Activated naive CD8-positive, alpha-beta T cell treated with anti-CD3 and anti-CD28 coated beads for 36 hours (primary cell): Measurements from ENCODE around the gene CCT3. TPM values are rescaled to one million over a fixed set of nuclear protein-coding genes. Genes with fewer than 3 reads are reported as not detected.
A peak's percentile ranks its signal among the peaks of the same experiment; 100 is the strongest.

Source experiments
- DNase-seq: peaks from one replicate; pipeline ENCODE4 v3.0.0; 2021
- H3K27ac Mint-ChIP-seq: one replicate; pipeline ENCODE4 v1.8.0; 2022; ENCODE audit warnings: mild to moderate bottlenecking, moderate library complexity, mixed read lengths
- H3K27me3 Mint-ChIP-seq: one replicate; pipeline ENCODE4 v1.8.0; 2022; ENCODE audit warnings: mild to moderate bottlenecking, mixed read lengths
- H3K36me3 Mint-ChIP-seq: one replicate; pipeline ENCODE4 v1.8.0; 2021; ENCODE audit warnings: mild to moderate bottlenecking, mixed read lengths
- H3K4me1 Mint-ChIP-seq: one replicate; pipeline ENCODE4 v1.8.0; 2021; ENCODE audit warnings: mixed read lengths
- H3K4me3 Mint-ChIP-seq: one replicate; pipeline ENCODE4 v1.8.0; 2022; ENCODE audit warnings: mild to moderate bottlenecking, moderate library complexity, mixed read lengths
- H3K9me3 Mint-ChIP-seq: one replicate; pipeline ENCODE4 v1.8.0; 2022; ENCODE audit warnings: mixed read lengths
- total RNA-seq, 2 experiments: library from RNA; stranded (reverse); gene quantifications; one replicate each; pipeline ENCODE4 v1.2.3, GENCODE V29; 2021

The CCT3 gene
- total RNA-seq, 2 experiments from 2014 or later, result 497 to 499 TPM

- peaks cover 31% of the 10 kb centered on the region for H3K4me1 Mint-ChIP-seq
These were observed 54.6 kb downstream of the CCT3 start for GRCh38 chr1:156283521-156283920.

GRCh38 chr1:156282479-156283222 is 55.4 kb downstream of the CCT3 start, which contains the start of gene SMG5:
SMG5 (minus strand) TSS chr1:156282825; CDS start chr1:156282680, 145 bp downstream.
- DNase-seq, result peak; percentile 97
- peaks cover 29% of the 10 kb centered on the region for H3K36me3 Mint-ChIP-seq
- peak within 1 kb of the TSS; percentile 98 for H3K4me3 Mint-ChIP-seq
- no peaks in the 10 kb centered on the region for H3K9me3 Mint-ChIP-seq
- peak within 1 kb of the TSS; percentile 96 for H3K27ac Mint-ChIP-seq
- H3K4me1 Mint-ChIP-seq, result peaks cover 31% of the 10 kb centered on the region
- H3K27me3 Mint-ChIP-seq, result peaks cover 3% of the 10 kb centered on the region

More at GRCh38 chr1:156283521-156283920, 54.6 kb downstream of the CCT3 start:
- peaks cover 21% of the 10 kb centered on the region for H3K36me3 Mint-ChIP-seq
- peak overlapping the region; percentile 96 for H3K27ac Mint-ChIP-seq
- peaks cover 3% of the 10 kb centered on the region for H3K27me3 Mint-ChIP-seq
- no peak for DNase-seq
- no peaks in the 10 kb centered on the region for H3K9me3 Mint-ChIP-seq
- H3K4me3 Mint-ChIP-seq, result peak overlapping the region; percentile 98

DNA sequence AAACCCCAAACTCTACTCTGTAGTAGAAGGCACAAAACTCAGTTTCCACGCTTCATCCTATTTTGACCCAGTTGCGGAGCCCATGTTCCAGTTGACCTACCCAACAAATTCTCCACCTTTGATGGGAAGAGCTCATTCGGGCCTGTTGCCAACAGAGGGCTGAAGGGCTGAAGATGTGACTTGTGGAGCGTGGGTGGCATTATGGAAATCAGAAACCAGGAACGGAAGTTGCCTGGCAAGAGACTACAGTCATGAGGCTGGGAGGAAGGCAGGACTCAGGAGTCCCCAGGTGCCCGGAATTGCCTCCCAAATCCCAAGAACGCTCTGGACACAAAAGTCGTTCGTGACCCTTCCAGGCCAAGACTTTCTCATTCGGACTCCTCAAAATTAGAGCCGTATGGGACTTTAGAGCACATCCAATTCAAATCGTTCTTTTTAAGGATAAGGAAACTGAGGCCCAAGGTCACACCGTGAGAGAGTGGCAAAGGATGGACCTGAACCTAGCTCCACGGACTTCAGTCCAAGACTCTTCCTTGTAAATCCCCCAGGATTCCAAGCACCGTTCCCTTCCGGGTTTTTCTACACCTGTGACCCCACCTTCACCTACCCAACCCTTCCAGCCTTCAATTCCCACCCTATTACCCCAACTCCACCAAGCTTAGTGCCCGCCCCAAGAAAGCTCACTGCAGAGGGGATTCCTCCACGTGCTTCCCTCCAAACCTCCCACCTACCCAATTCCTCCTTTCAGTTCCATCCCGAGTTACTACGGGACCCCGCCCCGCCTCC is 56.2 kb downstream of the CCT3 start:
- peak; percentile 39 for DNase-seq
- peaks cover 3% of the 10 kb centered on the region for H3K27me3 Mint-ChIP-seq
- no peaks in the 10 kb centered on the region for H3K9me3 Mint-ChIP-seq
- H3K36me3 Mint-ChIP-seq, result peaks cover 30% of the 10 kb centered on the region
- H3K4me3 Mint-ChIP-seq, result peak overlapping the region; percentile 98
- peak overlapping the region; percentile 96 for H3K27ac Mint-ChIP-seq
- peaks cover 31% of the 10 kb centered on the region for H3K4me1 Mint-ChIP-seq

DNA sequence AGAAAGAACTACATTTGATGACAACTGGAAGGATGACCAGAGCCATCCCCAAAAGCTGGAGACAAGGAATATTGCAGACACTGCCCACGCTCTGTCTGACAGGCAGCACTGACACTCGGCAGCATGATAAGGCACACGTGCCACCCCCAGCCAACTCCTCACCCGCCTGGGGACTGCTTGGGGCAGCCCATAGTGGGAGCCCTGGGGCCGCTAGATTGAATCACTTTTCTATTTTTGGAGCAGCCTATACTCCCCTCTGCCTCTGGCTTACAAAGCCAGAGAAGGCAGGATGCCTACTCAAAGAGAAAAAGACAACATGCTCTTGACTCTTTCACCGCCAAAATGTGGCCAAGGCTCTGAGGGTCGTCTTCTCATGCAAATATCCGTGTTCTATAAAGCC is 56.8 kb downstream of the CCT3 start:
- H3K27ac Mint-ChIP-seq, result peak overlapping the region; percentile 96
- H3K4me3 Mint-ChIP-seq, result peak overlapping the region; percentile 98
- no peaks in the 10 kb centered on the region for H3K9me3 Mint-ChIP-seq
- H3K4me1 Mint-ChIP-seq, result peaks cover 31% of the 10 kb centered on the region
- H3K27me3 Mint-ChIP-seq, result peaks cover 3% of the 10 kb centered on the region
- peaks cover 30% of the 10 kb centered on the region for H3K36me3 Mint-ChIP-seq
- DNase-seq, result peak; percentile 66

DNA sequence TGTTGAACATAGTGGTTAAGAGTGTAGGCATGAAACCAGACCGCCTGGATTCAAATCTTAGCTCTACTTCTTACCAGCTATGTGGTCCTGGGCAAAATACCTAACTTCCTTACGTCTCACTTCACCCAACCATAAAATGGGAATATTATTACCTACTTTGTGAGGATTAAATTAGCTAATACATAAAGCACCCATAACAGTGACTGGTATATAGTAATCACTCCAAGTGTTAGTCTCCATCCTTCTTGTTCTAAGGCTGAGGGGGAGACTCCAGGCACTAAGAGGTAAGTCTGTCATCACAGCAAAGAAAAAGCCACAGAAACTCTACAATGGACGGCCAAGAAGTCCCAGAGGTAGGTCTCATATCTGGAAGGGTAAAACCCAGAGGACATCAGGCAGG is 58.3 kb downstream of the CCT3 start:
- H3K36me3 Mint-ChIP-seq, result peaks cover 34% of the 10 kb centered on the region
- peaks cover 29% of the 10 kb centered on the region for H3K4me1 Mint-ChIP-seq
- H3K9me3 Mint-ChIP-seq, result no peaks in the 10 kb centered on the region
- H3K4me3 Mint-ChIP-seq, result peak overlapping the region; percentile 98
- H3K27me3 Mint-ChIP-seq, result peaks cover 3% of the 10 kb centered on the region
- H3K27ac Mint-ChIP-seq, result no peak overlapping the region
- DNase-seq, result no peak

- Mint-ChIP-seq H3K4me3 (no peak overlapping the region), H3K27me3 (no peaks in the 10 kb centered on the region), H3K4me1 (peaks cover 15% of the 10 kb centered on the region), H3K36me3 (peaks cover 42% of the 10 kb centered on the region), H3K9me3 (no peaks in the 10 kb centered on the region), H3K27ac (no peak overlapping the region)
- DNase-seq, result no peak
These were observed 61.1 kb downstream of the CCT3 start for GRCh38 chr1:156276966-156277381.

DNA sequence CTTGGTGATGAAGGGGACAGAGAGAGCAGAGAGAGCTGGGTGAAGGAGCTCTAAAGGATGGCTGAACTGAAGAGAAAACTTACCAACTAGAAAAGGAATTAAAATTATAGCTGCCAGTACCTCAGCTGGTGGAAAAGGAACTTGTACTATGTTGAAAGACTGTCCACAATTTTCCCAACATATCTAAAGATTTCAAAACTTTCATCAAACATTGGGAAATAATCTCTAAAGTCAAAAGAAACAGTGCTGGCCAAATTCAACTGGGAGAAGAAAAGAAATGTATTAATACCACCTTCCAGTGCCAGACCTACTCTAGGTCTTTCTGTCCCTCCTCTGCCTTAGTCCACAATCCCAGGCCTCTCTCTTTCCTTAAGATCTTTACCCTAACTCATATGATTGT is 61.6 kb downstream of the CCT3 start:
- Mint-ChIP-seq H3K4me3 (no peak overlapping the region), H3K27me3 (no peaks in the 10 kb centered on the region), H3K4me1 (peaks cover 14% of the 10 kb centered on the region), H3K9me3 (no peaks in the 10 kb centered on the region), H3K27ac (no peak overlapping the region), H3K36me3 (peaks cover 41% of the 10 kb centered on the region)
- DNase-seq, result no peak

- Mint-ChIP-seq H3K36me3 (peaks cover 33% of the 10 kb centered on the region), H3K4me3 (no peak overlapping the region), H3K4me1 (no peaks in the 10 kb centered on the region), H3K27me3 (no peaks in the 10 kb centered on the region), H3K27ac (no peak overlapping the region), H3K9me3 (no peaks in the 10 kb centered on the region)
- no peak for DNase-seq
These were observed 67.8 kb downstream of the CCT3 start for GRCh38 chr1:156270314-156270713.

- Mint-ChIP-seq H3K9me3 (no peaks in the 10 kb centered on the region), H3K4me3 (no peak overlapping the region), H3K4me1 (no peaks in the 10 kb centered on the region), H3K27me3 (no peaks in the 10 kb centered on the region), H3K27ac (no peak overlapping the region), H3K36me3 (peaks cover 37% of the 10 kb centered on the region)
- no peak for DNase-seq
These were observed 69.8 kb downstream of the CCT3 start for GRCh38 chr1:156268336-156268735.

DNA sequence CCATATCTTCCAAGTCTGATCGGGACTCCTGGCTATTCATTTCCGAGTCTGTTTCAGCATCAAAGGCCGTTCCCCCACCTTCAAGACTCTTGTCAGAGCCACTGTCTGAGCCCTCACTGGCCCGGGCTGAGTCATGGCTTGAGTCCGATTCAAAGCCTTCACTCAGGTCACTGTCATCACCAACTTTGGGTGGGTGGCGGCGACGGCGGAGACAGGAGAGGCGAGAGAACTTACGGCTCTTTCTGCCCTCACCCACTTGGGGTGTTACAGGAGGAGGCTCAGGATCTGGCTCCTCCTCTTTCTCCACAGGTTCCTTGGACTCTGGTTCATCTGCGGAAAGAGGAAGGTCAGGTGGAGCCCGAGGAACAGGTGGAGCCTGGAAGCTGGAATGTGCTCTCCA is 72.0 kb downstream of the CCT3 start:
- Mint-ChIP-seq H3K4me3 (no peak overlapping the region), H3K27ac (no peak overlapping the region), H3K9me3 (no peaks in the 10 kb centered on the region), H3K27me3 (no peaks in the 10 kb centered on the region), H3K4me1 (no peaks in the 10 kb centered on the region), H3K36me3 (peaks cover 40% of the 10 kb centered on the region)
- no peak for DNase-seq

DNA sequence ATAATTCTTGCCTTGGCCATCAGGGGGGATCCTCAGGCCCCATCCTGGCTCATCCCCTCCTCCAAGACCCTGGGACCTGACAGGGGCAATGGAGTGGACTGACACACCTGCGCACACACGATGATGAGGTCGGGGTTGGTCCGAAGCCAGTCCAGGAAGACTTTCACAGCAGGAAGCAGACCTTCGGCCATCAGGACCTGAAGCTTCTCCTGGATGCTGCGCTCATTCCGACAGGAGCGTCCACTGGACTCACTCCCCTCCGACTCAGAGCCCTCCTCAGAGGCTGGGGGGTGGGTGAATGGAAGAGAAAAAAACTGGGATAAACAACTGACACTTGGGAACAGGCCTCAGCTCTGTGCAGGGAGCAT is 74.8 kb downstream of the CCT3 start:
- DNase-seq, result no peak
- Mint-ChIP-seq H3K4me3 (no peak overlapping the region), H3K27me3 (no peaks in the 10 kb centered on the region), H3K9me3 (no peaks in the 10 kb centered on the region), H3K27ac (no peak overlapping the region), H3K36me3 (peaks cover 51% of the 10 kb centered on the region), H3K4me1 (peaks cover 3% of the 10 kb centered on the region)

DNA sequence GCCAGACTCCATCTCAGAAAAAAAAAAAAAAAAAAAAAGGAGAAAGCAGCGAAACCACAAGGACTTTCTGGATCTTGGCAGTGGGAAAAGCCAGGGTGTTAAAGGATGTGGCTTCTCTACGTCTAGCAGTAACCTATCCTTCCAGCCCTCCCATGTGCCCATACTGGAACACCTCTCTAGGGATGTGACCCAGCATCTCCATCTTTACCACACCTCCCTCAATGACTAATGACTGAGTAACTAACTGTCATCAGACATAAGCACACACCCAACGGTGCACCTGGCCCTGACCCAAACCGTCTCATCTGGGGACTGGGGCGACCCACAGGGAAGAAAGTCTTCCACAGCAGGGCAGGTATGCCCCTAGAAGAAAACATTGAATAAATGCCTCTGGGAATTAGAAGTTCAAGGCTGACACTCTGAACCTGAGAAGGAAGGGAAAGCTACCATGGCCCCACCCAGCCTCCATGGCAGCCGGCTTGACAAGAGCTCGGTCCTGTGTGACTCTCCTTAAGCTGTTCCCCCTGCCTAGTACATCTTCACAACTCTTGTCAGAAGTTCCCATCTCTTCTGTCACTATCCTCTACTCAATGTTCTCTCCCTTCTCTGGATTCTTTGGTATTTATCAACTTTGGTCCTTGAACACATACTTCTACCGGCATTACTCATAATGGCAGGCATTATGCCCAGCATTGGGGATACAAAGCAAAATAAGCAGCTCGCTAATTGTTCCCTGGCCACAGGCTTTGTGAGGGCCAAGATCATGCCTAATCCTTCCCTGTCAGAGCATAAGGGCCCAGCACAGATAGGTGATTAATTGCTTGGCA is 75.4 kb downstream of the CCT3 start:
- H3K27ac Mint-ChIP-seq, result no peak overlapping the region
- no peaks in the 10 kb centered on the region for H3K27me3 Mint-ChIP-seq
- peaks cover 3% of the 10 kb centered on the region for H3K4me1 Mint-ChIP-seq
- no peak for DNase-seq
- H3K4me3 Mint-ChIP-seq, result no peak overlapping the region
- H3K36me3 Mint-ChIP-seq, result peaks cover 51% of the 10 kb centered on the region
- no peaks in the 10 kb centered on the region for H3K9me3 Mint-ChIP-seq

GRCh38 chr1:156260896-156261295 is 77.2 kb downstream of the CCT3 start:
- Mint-ChIP-seq H3K27ac (peak overlapping the region; percentile 47), H3K36me3 (peaks cover 43% of the 10 kb centered on the region), H3K27me3 (no peaks in the 10 kb centered on the region), H3K9me3 (no peaks in the 10 kb centered on the region), H3K4me3 (no peak overlapping the region), H3K4me1 (peaks cover 3% of the 10 kb centered on the region)
- no peak for DNase-seq

- DNase-seq, result no peak
- H3K4me3 Mint-ChIP-seq, result no peak overlapping the region
- no peaks in the 10 kb centered on the region for H3K27me3 Mint-ChIP-seq
- peaks cover 3% of the 10 kb centered on the region for H3K4me1 Mint-ChIP-seq
- H3K36me3 Mint-ChIP-seq, result peaks cover 36% of the 10 kb centered on the region
- no peaks in the 10 kb centered on the region for H3K9me3 Mint-ChIP-seq
- H3K27ac Mint-ChIP-seq, result no peak overlapping the region
These were observed 78.3 kb downstream of the CCT3 start for GRCh38 chr1:156259805-156260204.
